K562 (cell line): Measurements from ENCODE around the gene RNU5D-1. TPM values are rescaled to one million over a fixed set of nuclear protein-coding genes. Genes with fewer than 3 reads are reported as not detected.

ENCODE experiments used
- ARID2 ChIP-seq: fragments of 450-650 bp; IDR thresholded peaks from 2 replicates; pipeline ENCODE4 v1.6.1; 2017; ENCODE audit warnings: antibody characterized with exemption, mild to moderate bottlenecking
- FOXK1 ChIP-seq: sonication (generic); formaldehyde crosslinking; IDR thresholded peaks from 2 replicates; pipeline ENCODE4 v1.8.0; 2022; ENCODE audit warnings: missing genetic modification reagents, mild to moderate bottlenecking, borderline replicate concordance
- HDAC1 ChIP-seq, 2 experiments: fragments of 450-650 bp; IDR thresholded peaks; 2 replicates each; pipeline ENCODE4 v1.6.1; 2016 to 2017; ENCODE audit warnings: inconsistent platforms in 1 of 2, mild to moderate bottlenecking in 1 of 2, moderate library complexity in 1 of 2
- HOXB6 ChIP-seq: fragments of 250-450 bp; sonication (Bioruptor Pico); IDR thresholded peaks from 2 replicates; pipeline ENCODE4 v1.5.1; 2022; ENCODE audit warnings: mild to moderate bottlenecking, borderline replicate concordance
- MBD2 ChIP-seq: sonication (generic); IDR thresholded peaks from 2 replicates; pipeline ENCODE4 v1.6.1; 2016; ENCODE audit warnings: low read depth, borderline replicate concordance
- MTA1 ChIP-seq: fragments of 450-650 bp; IDR thresholded peaks from 2 replicates; pipeline ENCODE4 v1.6.1; 2017; ENCODE audit warnings: borderline replicate concordance
- NR2C1 ChIP-seq, 2 experiments: fragments of 450-650 bp; IDR thresholded peaks; 2 replicates each; pipeline ENCODE4 v1.6.1; 2017; ENCODE audit warnings: mild to moderate bottlenecking in 2 of 2, antibody characterized with exemption in 1 of 2, inconsistent platforms in 1 of 2, missing compliant biosample characterization in 1 of 2, missing genetic modification characterization in 1 of 2
- RBM34 ChIP-seq: fragments of 200-400 bp; formaldehyde crosslinking; IDR thresholded peaks from 2 replicates; pipeline ENCODE4 v1.6.1; 2018; ENCODE audit warnings: low read length, borderline replicate concordance; ENCODE audit not compliant: insufficient read depth
- RCOR1 ChIP-seq, 2 experiments: IDR thresholded peaks; 2 replicates each; pipeline ENCODE4 v1.6.1; 2012; ENCODE audit warnings: low read depth in 2 of 2, low read length in 2 of 2, borderline replicate concordance in 1 of 2, improper control_type of control experiment in 1 of 2
- TARDBP ChIP-seq: fragments of 450-650 bp; IDR thresholded peaks from 2 replicates; pipeline ENCODE4 v1.6.1; 2016
- THRAP3 ChIP-seq: fragments of 450-650 bp; IDR thresholded peaks from 2 replicates; pipeline ENCODE4 v1.6.1; 2016; ENCODE audit warnings: mild to moderate bottlenecking, inconsistent platforms, borderline replicate concordance
- ZNF143 ChIP-seq: sonication (generic); formaldehyde crosslinking; IDR thresholded peaks from 2 replicates; pipeline ENCODE4 v1.9.0; 2022; ENCODE audit warnings: mild to moderate bottlenecking, missing genetic modification reagents
- ZNF764 ChIP-seq: fragments of 250-450 bp; sonication (Bioruptor Pico); IDR thresholded peaks from 2 replicates; pipeline ENCODE4 v1.4.0; 2020; ENCODE audit warnings: low read depth, mild to moderate bottlenecking, moderate library complexity
- polyA plus RNA-seq, 8 experiments: library from polyadenylated mRNA; depleted of rRNA in 4 of 8; stranded (reverse) in 5 of 8; unstranded in 3 of 8; fragments of >200 nt; fragmentation: Nextera tagmentation in 2 of 8; fragmentation: Illumina TruSeq in 1 of 8; extraction: Ambion mirVana in 2 of 8; extraction: Trizol in 1 of 8; gene quantifications; 2 replicates each; pipeline versions ENCODE4 v1.2.1 to v1.2.3, GENCODE V29; 2011 to 2014; ENCODE audit warnings: inconsistent platforms in 1 of 8, missing spikeins in 1 of 8
- total RNA-seq, 7 experiments: library from RNA; depleted of rRNA in 6 of 7; stranded (reverse); fragments of >200 nt in 6 of 7; fragmentation: Illumina TruSeq in 2 of 7; extraction: Trizol in 2 of 7; gene quantifications; 2 replicates each; pipeline versions ENCODE4 v1.2.1 to v1.2.3, GENCODE V29; 2011 to 2021; ENCODE audit warnings: low replicate concordance in 1 of 7
- TF ChIP-seq, protein P1 (sequence below), 2 experiments: IDR thresholded peaks in 1 of 2; conservative IDR thresholded peaks in 1 of 2; 2 replicates each; pipeline ENCODE4 v1.6.1; 2016; ENCODE audit warnings: low read depth in 2 of 2, mild to moderate bottlenecking in 1 of 2, missing compliant biosample characterization in 1 of 2, missing genetic modification characterization in 1 of 2, moderate library complexity in 1 of 2
- TF ChIP-seq, protein P2 (sequence below): IDR thresholded peaks from 3 replicates; pipeline ENCODE4 v1.6.1; 2011; ENCODE audit warnings: borderline replicate concordance, mild to moderate bottlenecking; ENCODE audit not compliant: insufficient read length, insufficient read depth
- TF ChIP-seq, protein P3 (sequence below): fragments of 450-650 bp; IDR thresholded peaks from 2 replicates; pipeline ENCODE4 v1.6.1; 2014; ENCODE audit warnings: low read depth, mild to moderate bottlenecking, moderate library complexity, borderline replicate concordance
- TF ChIP-seq, protein P4 (sequence below): fragments of 250-450 bp; sonication (Bioruptor Pico); IDR thresholded peaks from 2 replicates; pipeline ENCODE4 v1.8.0; 2021; ENCODE audit warnings: borderline replicate concordance, mild to moderate bottlenecking, moderate library complexity; ENCODE audit not compliant: poor library complexity, severe bottlenecking
- TF ChIP-seq, protein P5 (sequence below): fragments of 450-650 bp; formaldehyde crosslinking; IDR thresholded peaks from 2 replicates; pipeline ENCODE4 v1.4.0; 2020; ENCODE audit warnings: mild to moderate bottlenecking, moderate library complexity

The RNU5D-1 gene
- total and polyA plus RNA-seq, 9 of the 15 experiments (the other 6 are each of a cell fraction or from before 2014, with no cell fraction given), result under 0.01 TPM; not detected in 8

DNA sequence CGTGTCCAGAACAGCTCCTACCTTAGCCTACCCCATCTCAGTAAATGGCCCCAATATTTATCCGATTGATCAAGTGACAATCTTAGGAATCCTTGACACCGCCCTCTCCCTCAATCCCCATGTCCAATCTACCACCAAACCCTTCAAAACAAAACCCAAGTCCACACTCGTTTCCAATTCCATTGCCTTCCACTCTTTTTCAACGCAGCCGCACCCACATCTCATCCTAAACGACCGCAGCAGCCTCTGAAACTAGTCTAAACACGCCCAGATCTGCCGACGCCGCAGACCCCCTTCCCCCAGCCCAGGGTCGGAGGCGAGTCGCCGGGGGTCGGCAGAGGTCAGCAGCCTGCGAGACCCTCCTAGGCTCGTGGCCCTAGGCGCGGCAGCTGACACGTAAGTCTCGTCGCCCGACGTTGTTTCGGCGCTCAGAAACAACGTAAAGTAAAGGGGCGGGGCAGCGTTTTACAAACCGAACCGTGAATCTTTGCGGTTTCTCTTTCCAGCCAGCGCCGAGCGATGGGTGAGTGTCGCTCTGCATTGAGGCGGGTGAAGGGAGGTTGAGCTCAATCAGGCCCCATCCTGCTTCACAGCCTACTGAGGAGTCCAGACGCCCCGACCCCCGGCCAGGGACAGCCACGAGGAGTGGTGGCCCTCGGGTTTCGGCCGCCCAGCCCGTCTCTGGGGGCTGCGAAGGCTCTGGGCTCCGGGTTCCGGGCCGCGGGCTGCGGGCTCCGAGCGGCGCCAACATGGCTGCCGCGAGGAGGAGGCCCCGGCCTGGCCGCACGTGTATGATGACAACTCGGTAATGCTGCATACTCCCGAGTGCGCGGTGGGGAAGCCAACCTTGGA, 44.3 kb upstream of the RNU5D-1 start, which contains the start of gene RPS8 (continued):
- TF ChIP-seq, protein P1, sequence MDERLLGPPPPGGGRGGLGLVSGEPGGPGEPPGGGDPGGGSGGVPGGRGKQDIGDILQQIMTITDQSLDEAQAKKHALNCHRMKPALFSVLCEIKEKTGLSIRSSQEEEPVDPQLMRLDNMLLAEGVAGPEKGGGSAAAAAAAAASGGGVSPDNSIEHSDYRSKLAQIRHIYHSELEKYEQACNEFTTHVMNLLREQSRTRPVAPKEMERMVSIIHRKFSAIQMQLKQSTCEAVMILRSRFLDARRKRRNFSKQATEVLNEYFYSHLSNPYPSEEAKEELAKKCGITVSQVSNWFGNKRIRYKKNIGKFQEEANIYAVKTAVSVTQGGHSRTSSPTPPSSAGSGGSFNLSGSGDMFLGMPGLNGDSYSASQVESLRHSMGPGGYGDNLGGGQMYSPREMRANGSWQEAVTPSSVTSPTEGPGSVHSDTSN (CRISPR knock-in tag; IDR thresholded peaks at IDR 0.05; ENCODE audit: low read depth), result no peak
- TF ChIP-seq, protein P1 (tag; conservative IDR thresholded peaks at IDR 0.05; ENCODE audit: low read depth), result 0 out of 2 replicates have a peak, but pooled peaks have one; percentile 4
- TF ChIP-seq ZNF764 (CRISPR knock-in tag) (no peak), ARID2 (peak; percentile 66; the same call in 1 of the 2 replicates), FOXK1 (CRISPR knock-in tag) (peak; percentile 96), MTA1 (peak; percentile 100), NR2C1 (IDR thresholded peaks at IDR 0.05) (peak; percentile 79), NR2C1 (tag; IDR thresholded peaks at IDR 0.05) (peak; percentile 74), RCOR1 (IDR thresholded peaks at IDR 0.05; ENCODE audit: borderline replicate concordance in 1 of 2, low read depth in 2 of 2, low read length in 2 of 2) (no peak), RBM34 (no peak), MBD2 (peak; percentile 94), TARDBP (peak; percentile 84), HOXB6 (CRISPR knock-in tag) (no peak), ZNF143 (CRISPR knock-in tag) (peak; percentile 70), HDAC1 (IDR thresholded peaks at IDR 0.05) (peak; percentile 10 to 98; a peak in 3 of 4 replicates), THRAP3 (0 out of 2 replicates have a peak, but pooled peaks have one; percentile 15)
- TF ChIP-seq, protein P2, sequence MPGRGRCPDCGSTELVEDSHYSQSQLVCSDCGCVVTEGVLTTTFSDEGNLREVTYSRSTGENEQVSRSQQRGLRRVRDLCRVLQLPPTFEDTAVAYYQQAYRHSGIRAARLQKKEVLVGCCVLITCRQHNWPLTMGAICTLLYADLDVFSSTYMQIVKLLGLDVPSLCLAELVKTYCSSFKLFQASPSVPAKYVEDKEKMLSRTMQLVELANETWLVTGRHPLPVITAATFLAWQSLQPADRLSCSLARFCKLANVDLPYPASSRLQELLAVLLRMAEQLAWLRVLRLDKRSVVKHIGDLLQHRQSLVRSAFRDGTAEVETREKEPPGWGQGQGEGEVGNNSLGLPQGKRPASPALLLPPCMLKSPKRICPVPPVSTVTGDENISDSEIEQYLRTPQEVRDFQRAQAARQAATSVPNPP, result no peak
- TF ChIP-seq, protein P3, sequence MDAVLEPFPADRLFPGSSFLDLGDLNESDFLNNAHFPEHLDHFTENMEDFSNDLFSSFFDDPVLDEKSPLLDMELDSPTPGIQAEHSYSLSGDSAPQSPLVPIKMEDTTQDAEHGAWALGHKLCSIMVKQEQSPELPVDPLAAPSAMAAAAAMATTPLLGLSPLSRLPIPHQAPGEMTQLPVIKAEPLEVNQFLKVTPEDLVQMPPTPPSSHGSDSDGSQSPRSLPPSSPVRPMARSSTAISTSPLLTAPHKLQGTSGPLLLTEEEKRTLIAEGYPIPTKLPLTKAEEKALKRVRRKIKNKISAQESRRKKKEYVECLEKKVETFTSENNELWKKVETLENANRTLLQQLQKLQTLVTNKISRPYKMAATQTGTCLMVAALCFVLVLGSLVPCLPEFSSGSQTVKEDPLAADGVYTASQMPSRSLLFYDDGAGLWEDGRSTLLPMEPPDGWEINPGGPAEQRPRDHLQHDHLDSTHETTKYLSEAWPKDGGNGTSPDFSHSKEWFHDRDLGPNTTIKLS, result peak; percentile 99
- TF ChIP-seq, protein P4, sequence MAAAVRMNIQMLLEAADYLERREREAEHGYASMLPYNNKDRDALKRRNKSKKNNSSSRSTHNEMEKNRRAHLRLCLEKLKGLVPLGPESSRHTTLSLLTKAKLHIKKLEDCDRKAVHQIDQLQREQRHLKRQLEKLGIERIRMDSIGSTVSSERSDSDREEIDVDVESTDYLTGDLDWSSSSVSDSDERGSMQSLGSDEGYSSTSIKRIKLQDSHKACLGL (CRISPR knock-in tag), result peak; percentile 72
- TF ChIP-seq, protein P5, sequence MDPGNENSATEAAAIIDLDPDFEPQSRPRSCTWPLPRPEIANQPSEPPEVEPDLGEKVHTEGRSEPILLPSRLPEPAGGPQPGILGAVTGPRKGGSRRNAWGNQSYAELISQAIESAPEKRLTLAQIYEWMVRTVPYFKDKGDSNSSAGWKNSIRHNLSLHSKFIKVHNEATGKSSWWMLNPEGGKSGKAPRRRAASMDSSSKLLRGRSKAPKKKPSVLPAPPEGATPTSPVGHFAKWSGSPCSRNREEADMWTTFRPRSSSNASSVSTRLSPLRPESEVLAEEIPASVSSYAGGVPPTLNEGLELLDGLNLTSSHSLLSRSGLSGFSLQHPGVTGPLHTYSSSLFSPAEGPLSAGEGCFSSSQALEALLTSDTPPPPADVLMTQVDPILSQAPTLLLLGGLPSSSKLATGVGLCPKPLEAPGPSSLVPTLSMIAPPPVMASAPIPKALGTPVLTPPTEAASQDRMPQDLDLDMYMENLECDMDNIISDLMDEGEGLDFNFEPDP (CRISPR knock-in tag), result no peak
